ENCODE results near the gene SSC5D. TPM values are rescaled to one million over a fixed set of nuclear protein-coding genes. Genes with fewer than 3 reads are reported as not detected.

The SSC5D gene
- total and polyA plus RNA-seq, 9 of the 15 experiments (the other 6 are each of a cell fraction or from before 2014, with no cell fraction given) = 0.04 to 0.71 (median 0.14) TPM; not detected in 2

DNA sequence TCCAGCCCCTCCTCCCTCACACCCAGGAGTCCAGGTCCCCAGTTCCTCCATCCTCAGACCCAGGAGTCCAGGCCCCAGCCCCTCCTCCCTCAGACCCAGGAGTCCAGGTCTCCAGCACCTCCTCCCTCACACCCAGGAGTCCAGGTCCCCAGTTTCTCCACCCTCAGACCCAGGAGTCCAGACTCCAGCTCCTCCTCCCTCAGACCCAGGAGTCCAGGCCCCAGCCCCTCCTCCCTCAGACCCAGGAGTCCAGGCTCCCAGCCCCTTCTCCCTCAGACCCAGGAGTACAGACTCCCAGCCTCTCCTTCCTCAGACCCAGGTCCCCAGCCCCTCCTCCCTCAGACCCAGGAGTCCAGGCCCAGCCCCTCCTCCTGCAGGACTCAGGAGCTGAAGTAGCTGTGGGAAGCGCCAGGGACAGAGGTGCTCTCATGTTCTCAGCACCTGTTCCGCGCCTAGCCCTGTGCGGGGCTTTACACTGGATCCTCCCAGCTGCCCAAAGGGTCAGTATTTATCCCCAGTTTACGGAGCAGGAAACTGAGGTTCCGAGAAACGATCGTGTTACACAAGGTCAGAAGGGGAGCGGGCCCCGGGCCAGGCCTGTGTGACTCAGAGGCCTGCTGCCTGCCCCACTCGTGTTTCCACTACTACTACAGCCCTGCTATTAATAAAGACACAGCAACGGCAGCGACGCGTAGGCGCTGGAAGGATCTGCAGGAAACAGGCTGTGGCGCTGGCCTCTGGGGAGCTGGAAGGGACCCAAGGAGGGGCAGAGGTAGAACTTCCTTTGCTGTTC, 58.8 kb downstream of the SSC5D start (continued):
- TF ChIP-seq KDM1A (IDR thresholded peaks at IDR 0.05) (peak in 1 of 2 experiments; percentile 80; a peak in 2 of 4 replicates), DMBX1 (CRISPR knock-in tag; IDR thresholded peaks at IDR 0.05; ENCODE audit: borderline replicate concordance) (0 out of 2 replicates have a peak, but pooled peaks have one; percentile 45), MBD2 (IDR thresholded peaks at IDR 0.05; ENCODE audit: borderline replicate concordance, low read depth) (peak; percentile 35; the same call in 1 of the 2 replicates), ZNF76 (CRISPR knock-in tag; IDR thresholded peaks at IDR 0.05; ENCODE audit: borderline replicate concordance) (no peak), ZNF121 (CRISPR knock-in tag; conservative IDR thresholded peaks at IDR 0.05) (peak; percentile 24; the same call in 1 of the 2 replicates), SREBF2 (CRISPR knock-in tag; IDR thresholded peaks at IDR 0.05) (no peak), ZBTB40 (IDR thresholded peaks at IDR 0.05) (peak; percentile 40; the same call in 1 of the 2 replicates), ZBTB40 (CRISPR knock-in tag; IDR thresholded peaks at IDR 0.05) (no peak), RBM14 (IDR thresholded peaks at IDR 0.05; ENCODE audit: borderline replicate concordance, insufficient read depth, low read depth, low read length) (no peak), SMARCB1 (IDR thresholded peaks at IDR 0.05; ENCODE audit: insufficient read length, low read depth) (no peak), EWSR1 (IDR thresholded peaks at IDR 0.05; ENCODE audit: borderline replicate concordance, low read depth, partially characterized antibody) (no peak)
- TF ChIP-seq, protein P1, sequence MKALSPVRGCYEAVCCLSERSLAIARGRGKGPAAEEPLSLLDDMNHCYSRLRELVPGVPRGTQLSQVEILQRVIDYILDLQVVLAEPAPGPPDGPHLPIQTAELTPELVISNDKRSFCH (CRISPR knock-in tag; IDR thresholded peaks at IDR 0.05) = no peak
- TF ChIP-seq, protein P1 (tag; IDR thresholded peaks at IDR 0.05) = peak; percentile 69; the same call in 1 of the 2 replicates
- TF ChIP-seq, protein P2, sequence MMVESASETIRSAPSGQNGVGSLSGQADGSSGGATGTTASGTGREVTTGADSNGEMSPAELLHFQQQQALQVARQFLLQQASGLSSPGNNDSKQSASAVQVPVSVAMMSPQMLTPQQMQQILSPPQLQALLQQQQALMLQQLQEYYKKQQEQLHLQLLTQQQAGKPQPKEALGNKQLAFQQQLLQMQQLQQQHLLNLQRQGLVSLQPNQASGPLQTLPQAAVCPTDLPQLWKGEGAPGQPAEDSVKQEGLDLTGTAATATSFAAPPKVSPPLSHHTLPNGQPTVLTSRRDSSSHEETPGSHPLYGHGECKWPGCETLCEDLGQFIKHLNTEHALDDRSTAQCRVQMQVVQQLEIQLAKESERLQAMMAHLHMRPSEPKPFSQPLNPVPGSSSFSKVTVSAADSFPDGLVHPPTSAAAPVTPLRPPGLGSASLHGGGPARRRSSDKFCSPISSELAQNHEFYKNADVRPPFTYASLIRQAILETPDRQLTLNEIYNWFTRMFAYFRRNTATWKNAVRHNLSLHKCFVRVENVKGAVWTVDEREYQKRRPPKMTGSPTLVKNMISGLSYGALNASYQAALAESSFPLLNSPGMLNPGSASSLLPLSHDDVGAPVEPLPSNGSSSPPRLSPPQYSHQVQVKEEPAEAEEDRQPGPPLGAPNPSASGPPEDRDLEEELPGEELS (CRISPR knock-in tag; IDR thresholded peaks at IDR 0.05; ENCODE audit: borderline replicate concordance) = 0 out of 2 replicates have a peak, but pooled peaks have one; percentile 28
